G401 (cell line): ENCODE data around the gene FOXK2. TPM values are rescaled to one million over a fixed set of nuclear protein-coding genes. Genes with fewer than 3 reads are reported as not detected.
"Not testable (repeated sequence)": the region's sequence is repeated elsewhere in the genome, so short reads cannot be mapped to it uniquely, and the experiment has no call there.

Experiments
- DNase-seq: peaks from one replicate; pipeline ENCODE4 v3.0.0-alpha.2; 2015; ENCODE audit warnings: low spot score
- in situ Hi-C: cut with HindIII; loops from 2 replicates; pipeline ENCODE4 v1.10.0; 2016; ENCODE audit warnings: low sequenced_read_pairs, mixed read lengths
- total RNA-seq: library from RNA; depleted of rRNA; stranded (reverse); fragments of >200 nt; shearing (Covaris generic); gene quantifications from 2 replicates; pipeline ENCODE4 v1.2.3, GENCODE V29; 2014

FOXK2 gene
- total RNA-seq, 1 experiment from 2014 or later = 52.8 TPM

DNA sequence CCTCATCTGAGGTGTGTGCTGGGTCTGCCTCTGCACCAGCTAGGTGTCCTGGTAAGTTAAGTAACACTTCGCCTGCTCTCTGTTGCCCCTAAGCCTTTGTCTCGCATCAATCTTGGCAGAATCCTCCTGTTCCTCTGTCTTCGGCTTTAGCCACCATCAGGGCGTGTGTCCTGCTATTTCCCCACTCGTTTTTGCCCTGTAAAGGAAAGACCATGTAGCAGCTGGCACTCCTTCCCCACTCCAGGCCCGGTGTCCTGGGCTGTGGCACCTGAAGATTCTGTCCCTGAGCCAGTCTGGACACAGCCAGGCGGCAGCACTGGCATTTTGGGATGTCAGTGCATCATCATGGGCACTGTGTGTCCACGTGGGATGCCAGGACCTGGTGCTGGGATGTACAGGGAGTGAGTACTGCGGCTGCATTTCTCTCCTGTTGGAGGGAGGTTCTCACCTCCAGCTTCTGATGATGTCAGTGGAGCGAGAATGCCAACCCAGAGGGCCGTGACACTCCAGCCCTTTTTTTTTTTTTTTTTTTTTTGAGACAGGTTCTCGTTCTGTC is 26.2 kb upstream of the FOXK2 start:
- DNase-seq = peak; percentile 86
- in situ Hi-C loops = no loop called here

DNA sequence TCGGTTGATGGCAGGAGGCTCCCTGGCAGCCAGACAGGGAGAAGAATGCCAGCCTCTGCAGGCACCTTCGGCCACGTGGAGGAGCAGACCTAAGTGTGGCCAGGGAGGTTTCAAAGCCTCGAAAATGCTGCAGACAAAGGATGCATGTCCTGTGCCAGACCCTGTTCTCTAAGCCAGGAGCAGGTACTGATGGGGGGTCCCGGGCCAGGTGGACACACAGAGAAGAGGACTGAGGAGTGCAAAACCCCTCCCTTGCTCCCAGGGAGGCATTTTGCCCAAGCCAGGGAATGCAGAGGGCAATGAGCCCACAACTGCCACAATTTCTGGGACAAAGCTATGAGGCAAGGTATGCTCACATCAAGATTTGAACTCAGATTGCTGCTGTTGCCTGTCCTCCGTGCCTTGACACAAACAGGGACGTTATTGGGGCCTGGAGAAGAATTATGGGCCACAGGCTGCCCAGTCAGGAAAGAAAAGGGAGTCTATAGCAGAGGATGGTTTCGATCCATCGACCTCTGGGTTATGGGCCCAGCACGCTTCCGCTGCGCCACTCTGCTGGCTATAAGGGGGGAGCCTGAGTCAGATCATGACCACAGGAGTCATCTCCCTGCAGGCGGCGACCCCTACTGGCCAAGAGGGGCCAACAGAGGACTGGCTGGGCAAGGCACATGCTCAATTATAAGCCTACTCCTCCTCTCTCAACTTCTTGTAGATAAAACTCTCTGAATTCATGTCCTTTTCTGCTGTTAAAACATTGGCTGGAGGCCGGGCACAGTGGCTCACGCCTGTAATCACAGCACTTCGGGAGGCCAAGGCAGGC is 25.1 kb upstream of the FOXK2 start:
- DNase-seq = peak; percentile 82
- in situ Hi-C loops = no loop called here

- no peak for DNase-seq
- in situ Hi-C loops = no loop called here
Observed at GRCh38 chr17:82495844-82496528, 23.5 kb upstream of the FOXK2 start.

DNA sequence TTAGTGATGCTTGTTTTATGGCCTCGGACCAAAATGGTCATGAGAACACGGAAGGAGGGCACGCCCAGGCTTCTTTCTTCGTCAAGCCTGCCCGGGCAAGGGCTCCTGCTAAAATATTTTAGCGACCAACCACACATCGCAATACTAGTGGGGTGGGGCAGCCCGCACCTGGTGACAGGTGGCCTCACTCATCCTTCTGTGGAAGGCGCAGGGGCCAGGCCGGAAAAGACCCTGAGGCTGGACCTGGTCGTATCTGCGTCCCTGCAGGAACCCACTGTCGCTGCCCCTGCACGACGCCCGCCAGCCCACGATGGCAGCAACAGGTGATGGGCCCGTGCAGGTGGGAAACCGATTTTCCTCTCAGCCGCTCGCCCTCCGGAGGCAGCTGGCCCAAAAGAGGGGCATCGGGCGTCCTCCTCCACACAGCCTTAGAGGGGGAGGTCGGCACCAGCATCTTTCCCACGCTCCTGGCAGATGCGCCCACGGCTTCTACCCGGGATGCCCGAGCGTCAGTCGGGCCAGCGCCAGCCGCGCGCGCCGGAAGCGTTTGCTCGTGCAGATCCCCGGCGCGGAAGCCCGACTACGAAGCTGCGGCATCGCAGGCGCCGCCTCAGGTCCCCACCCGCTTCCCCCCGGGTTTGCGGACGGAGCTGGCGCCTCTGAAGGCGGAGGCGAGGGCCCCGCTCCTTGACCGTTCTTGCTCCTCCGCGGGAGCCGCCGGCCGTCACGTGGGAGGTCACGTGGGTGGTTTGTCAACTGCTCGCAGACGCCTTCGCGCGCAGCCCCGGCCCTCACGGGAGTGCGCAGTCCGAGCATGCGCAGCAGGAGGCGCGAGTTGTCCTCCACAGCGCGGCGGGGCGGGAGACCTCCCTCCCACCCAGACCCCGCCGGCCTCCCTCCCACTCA is 22.8 kb upstream of the FOXK2 start:
- DNase-seq = peak; percentile 93
- in situ Hi-C loops = no loop called here

DNA sequence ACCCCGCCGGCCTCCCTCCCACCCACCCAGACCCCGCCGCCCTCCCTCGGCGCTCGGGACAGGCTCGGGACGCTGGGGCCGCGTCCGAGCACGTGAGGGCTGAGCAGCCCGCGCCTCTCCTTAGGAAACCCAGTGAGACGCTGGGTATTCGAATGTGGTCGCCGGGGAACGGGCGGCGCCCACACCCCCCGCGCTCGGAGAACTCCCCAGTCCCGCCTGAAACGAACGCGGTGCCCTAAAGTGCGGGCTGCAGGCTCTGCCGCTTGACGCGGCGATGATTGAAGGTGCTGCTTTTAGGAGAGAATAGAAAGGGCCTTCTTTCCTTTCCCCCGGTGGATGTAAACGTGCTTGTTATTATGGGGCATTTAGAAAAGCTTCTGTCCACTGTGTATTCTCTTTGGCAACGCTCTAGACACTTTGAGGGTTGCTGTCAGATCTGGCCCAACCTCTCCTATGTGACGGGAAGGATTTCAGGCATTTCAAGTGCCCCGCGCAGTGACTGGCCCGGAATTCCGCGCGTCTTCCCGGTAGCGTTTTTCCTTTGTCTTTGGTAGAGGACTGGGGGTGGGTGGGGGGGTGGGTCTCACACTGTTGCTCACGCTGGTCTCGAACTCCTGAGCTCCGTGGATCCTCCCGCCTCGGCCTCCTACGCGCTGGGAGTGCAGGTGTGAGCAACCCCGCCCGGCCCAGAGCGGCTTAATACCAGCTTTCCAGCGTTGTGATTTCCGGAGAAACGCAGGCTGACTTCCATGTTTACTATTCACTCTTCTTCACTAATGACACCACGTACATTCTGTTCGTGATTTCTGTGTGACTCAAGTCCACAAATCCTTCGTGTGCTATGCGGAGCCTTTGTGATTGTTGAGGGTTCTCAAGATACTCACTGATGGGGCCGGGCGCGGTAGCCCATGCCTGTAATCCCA is 21.8 kb upstream of the FOXK2 start:
- in situ Hi-C loops = no loop called here
- peak; percentile 55 for DNase-seq

- in situ Hi-C loops = no loop called here
- DNase-seq = no peak
Observed at GRCh38 chr17:82502207-82502606, 17.3 kb upstream of the FOXK2 start.

GRCh38 chr17:82503094-82503727 is 16.3 kb upstream of the FOXK2 start:
- no peak for DNase-seq
- in situ Hi-C loops = no loop called here

DNA sequence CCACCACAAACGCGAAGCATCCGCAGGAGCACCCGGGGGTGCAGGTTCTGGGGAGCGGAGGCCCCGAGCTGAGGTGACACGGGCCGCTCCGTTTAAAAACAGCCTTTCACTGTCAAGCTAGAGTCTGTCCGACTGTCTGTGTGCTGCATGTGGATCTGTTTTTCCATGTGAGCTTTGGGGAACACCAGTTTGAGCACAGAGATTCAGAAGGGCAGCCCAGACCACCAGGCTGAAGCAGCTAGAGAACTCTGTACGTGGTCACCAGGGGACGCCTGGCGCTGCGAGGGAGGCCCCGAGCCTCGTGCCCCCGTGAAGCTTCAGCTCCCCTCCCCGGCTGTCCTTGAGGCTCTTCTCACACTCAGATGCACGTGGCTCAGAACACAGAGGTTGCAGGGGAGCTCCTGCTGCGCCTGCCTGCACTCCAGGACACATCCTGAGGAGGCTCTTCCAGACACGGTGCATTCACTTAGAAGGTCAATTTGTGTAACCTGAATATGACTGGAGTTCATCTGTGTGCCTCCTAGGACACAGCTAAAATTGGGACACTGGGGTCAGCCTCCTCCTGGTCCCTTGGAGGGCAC is 15.7 kb upstream of the FOXK2 start:
- in situ Hi-C loops = no loop called here
- DNase-seq = no peak

GRCh38 chr17:82505296-82505695 is 14.2 kb upstream of the FOXK2 start:
- no peak for DNase-seq
- in situ Hi-C loops = no loop called here

DNA sequence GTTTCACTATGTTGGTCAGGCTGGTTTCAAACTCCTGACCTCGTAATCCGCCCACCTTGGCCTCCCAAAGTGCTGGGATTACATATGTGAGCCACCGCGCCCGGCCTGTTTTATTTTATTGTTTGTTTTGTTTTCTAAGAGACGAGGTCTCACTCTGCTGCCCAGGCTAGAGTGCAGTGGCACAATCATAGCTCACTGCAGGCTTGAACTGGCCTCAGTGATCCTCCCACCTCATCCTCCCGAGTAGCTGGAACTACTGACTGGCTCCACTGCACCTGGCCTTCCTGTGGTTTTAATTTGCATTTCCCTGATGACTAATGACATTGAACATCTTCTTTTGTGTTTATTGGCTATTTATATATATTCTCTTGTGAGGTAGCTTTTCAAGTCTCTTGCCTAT is 13.1 kb upstream of the FOXK2 start:
- DNase-seq, in situ Hi-C loops: not testable (repeated sequence)

- in situ Hi-C loops = no loop called here
- no peak for DNase-seq
Observed at GRCh38 chr17:82507631-82508175, 11.8 kb upstream of the FOXK2 start.

DNA sequence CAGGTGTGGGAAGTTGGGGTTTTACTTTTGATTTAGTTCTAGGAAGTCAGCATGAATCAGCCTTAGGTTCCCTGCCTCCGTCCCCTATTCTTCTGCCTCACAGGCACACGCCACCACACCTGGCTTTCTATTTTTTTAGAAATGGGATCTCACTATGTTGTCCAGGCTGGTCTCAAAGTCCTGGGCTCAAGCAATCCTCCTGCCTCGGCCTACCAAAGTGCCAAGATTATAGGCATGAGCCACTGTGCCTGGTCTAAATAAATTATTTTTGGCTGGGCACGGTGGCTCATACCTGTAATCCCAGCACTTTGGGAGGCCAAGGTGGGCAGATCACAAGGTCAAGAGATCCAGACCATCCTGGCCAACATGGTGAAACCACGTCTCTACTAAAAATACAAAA is 7.9 kb upstream of the FOXK2 start:
- in situ Hi-C loops, DNase-seq: not testable (repeated sequence)

- in situ Hi-C loops, DNase-seq: not testable (repeated sequence)
Observed at GRCh38 chr17:82513864-82514263, 5.7 kb upstream of the FOXK2 start.

GRCh38 chr17:82517230-82517865 is 2.2 kb upstream of the FOXK2 start:
- DNase-seq = no peak
- in situ Hi-C loops = no loop called here

DNA sequence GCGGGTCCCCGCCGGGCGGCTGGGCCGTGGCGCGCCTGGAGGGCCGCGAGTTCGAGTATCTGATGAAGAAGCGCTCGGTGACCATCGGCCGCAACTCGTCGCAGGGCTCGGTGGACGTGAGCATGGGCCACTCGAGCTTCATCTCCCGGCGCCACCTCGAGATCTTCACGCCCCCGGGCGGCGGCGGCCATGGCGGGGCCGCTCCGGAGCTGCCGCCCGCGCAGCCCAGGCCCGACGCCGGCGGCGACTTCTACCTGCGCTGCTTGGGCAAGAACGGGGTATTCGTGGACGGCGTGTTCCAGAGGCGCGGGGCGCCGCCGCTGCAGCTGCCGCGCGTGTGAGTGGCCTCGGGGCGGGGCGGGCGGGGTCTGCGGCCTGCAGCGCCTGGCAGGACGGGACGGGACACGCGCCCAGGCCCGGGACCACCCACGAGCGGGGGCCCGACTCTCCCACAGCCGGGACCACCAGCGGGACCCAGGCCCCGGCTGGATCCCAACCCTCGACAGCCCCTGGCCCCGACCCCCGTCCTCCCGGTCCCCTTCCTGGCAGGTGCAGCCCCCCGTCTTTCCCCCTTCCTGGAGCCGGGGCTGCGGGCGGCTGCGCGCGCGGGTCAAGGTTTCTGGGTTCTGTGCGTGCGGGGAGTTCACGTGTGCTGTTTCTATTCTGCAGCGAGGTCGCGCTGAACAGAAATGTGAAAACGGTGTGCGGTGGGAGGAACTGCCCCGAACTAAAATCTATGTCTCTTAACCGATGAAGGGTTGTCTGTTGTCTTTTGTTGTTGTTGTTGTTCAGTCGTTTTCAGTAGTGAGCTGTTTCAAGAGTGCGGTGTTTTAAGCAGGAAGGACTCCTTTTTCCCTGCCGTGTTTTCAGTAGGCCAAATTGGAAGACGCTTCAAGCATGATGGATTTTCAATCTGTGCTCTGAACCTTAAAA is 705 bp downstream of the FOXK2 start:
- in situ Hi-C loops = no loop called here

GRCh38 chr17:82524540-82524939 is 5.0 kb downstream of the FOXK2 start:
- in situ Hi-C loops = no loop called here
- DNase-seq = no peak

More for the DNA sequence above, 705 bp downstream of the FOXK2 start:
- peak; percentile 42 for DNase-seq
